Aorta (tissue), 5 donors: ENCODE results near the gene ABCC11. TPM values are rescaled to one million over a fixed set of nuclear protein-coding genes. Genes with fewer than 3 reads are reported as not detected.

ENCODE experiments used
- ATAC-seq: fragments of 200-7000 bp; cut with Tn5 transposase; one replicate; pipeline ENCODE4 v1.9.1; 2022; ENCODE audit warnings: moderate library complexity; ENCODE audit not compliant: low FRiP score
- DNase-seq, 2 donors: peaks; one replicate each; pipeline ENCODE4 v3.0.0-alpha.2; 2020
- H3K27ac ChIP-seq, 2 donors: one replicate each; pipeline ENCODE4 v1.5.1; 2013; ENCODE audit warnings: low read length in 2 of 2, mild to moderate bottlenecking in 2 of 2, moderate library complexity in 2 of 2, control low read depth in 1 of 2, inconsistent platforms in 1 of 2, low read depth in 1 of 2
- H3K27me3 ChIP-seq, 2 donors: one replicate each; pipeline ENCODE4 v1.6.1; 2013; ENCODE audit warnings: control low read depth in 1 of 2, low read length in 1 of 2, mild to moderate bottlenecking in 1 of 2, moderate library complexity in 1 of 2; ENCODE audit not compliant: insufficient read depth in 2 of 2, control insufficient read depth in 1 of 2
- H3K36me3 ChIP-seq, 2 donors: one replicate each; pipeline ENCODE4 v1.6.1; 2013; ENCODE audit warnings: control low read depth in 1 of 2, low read length in 1 of 2, mild to moderate bottlenecking in 1 of 2; ENCODE audit not compliant: insufficient read depth in 2 of 2, control insufficient read depth in 1 of 2
- H3K4me1 ChIP-seq, 2 donors: one replicate each; pipeline ENCODE4 v1.6.1; 2013; ENCODE audit warnings: low read length in 2 of 2, control low read depth in 1 of 2, mild to moderate bottlenecking in 1 of 2, moderate library complexity in 1 of 2; ENCODE audit not compliant: insufficient read depth in 2 of 2, control insufficient read depth in 1 of 2
- H3K4me3 ChIP-seq, 2 donors: one replicate each; pipeline ENCODE4 v1.5.1; 2013; ENCODE audit warnings: low read length in 2 of 2, control low read depth in 1 of 2, mild to moderate bottlenecking in 1 of 2
- H3K9me3 ChIP-seq: one replicate; pipeline ENCODE4 v1.6.1; 2013; ENCODE audit warnings: mild to moderate bottlenecking, low read length; ENCODE audit not compliant: control insufficient read depth
- WGBS, 2 donors: extraction: QIAGEN DNeasy Blood & Tissue Kit; methylation state at CpG; one replicate each; pipeline ENCODE4 v1.1.7; 2013; 5-methylcytosine and 5-hydroxymethylcytosine counted together
- intact Hi-C, 2 donors: fragments of 100-400 bp; cut with DNase I; formaldehyde crosslinking; loops; one replicate each; pipeline versions ENCODE4 v1.14.2 to v1.15.0; 2022
- polyA plus RNA-seq, 2 donors: library from polyadenylated mRNA; stranded (reverse); fragments of 200-250 nt; gene quantifications; one replicate each; pipeline ENCODE4 v1.2.3, GENCODE V29; 2013
- total RNA-seq, 2 donors: library from RNA; stranded (reverse); fragmentation: NEBNext Ultra II Directional; extraction: Animal tissue kit (Norgen Biotek cat#: 25700); gene quantifications; one replicate each; pipeline ENCODE4 v1.2.1, GENCODE V29; 2021
- donor health status: healthy with polysubstance abuse.
- donor health status: Bipolar disorder and iron deficiency.
- donor health status: DM: no; HTN: no; CAD: no.
- donor health status: DM: no; HTN: no; CAD: no.
- donor health status: DM: yes; HTN: yes; CAD: no.

Gene ABCC11
- total and polyA plus RNA-seq, 4 donors, result 0.13 TPM; not detected in 3

GRCh38 chr16:48269011-48269410 lies 21.7 kb upstream of the ABCC11 start:
- Histone ChIP-seq H3K36me3 (no peaks in the 10 kb centered on the region), H3K9me3 (no peaks in the 10 kb centered on the region), H3K4me1 (no peaks in the 10 kb centered on the region), H3K4me3 (no peak overlapping the region), H3K27ac (no peak overlapping the region), H3K27me3 (no peaks in the 10 kb centered on the region)
- intact Hi-C loops, result no loop called here
- ATAC-seq, result no peak
- no peak for DNase-seq

- Histone ChIP-seq H3K36me3 (peaks cover 0 to 2% of the 10 kb centered on the region in 2 donors), H3K4me1 (no peaks in the 10 kb centered on the region), H3K27ac (no peak overlapping the region), H3K9me3 (no peaks in the 10 kb centered on the region), H3K27me3 (no peaks in the 10 kb centered on the region), H3K4me3 (no peak overlapping the region)
- DNase-seq, result no peak
- intact Hi-C loops, result no loop called here
- WGBS, 2 donors, result 94 to 95% methylated on average over 2 of the region's 2 CpGs
- no peak for ATAC-seq
These were observed 15.3 kb upstream of the ABCC11 start for GRCh38 chr16:48262631-48263030.

- WGBS, 2 donors, result 95 to 96% methylated on average over 1 of the region's 1 CpG
- H3K36me3 ChIP-seq, result peaks cover 0 to 2% of the 10 kb centered on the region in 2 donors
- ATAC-seq, result no peak
These were observed 14.2 kb upstream of the ABCC11 start for GRCh38 chr16:48261569-48261968.

GRCh38 chr16:48256579-48257177 lies 9.3 kb upstream of the ABCC11 start:
- 89 to 90% methylated on average over 7 of the region's 7 CpGs for WGBS, 2 donors

More at GRCh38 chr16:48261569-48261968, 14.2 kb upstream of the ABCC11 start:
- H3K27me3 ChIP-seq, result no peaks in the 10 kb centered on the region
- no peak overlapping the region for H3K27ac ChIP-seq
- H3K4me3 ChIP-seq, result no peak overlapping the region
- H3K4me1 ChIP-seq, result no peaks in the 10 kb centered on the region
- DNase-seq, result no peak
- no peaks in the 10 kb centered on the region for H3K9me3 ChIP-seq
- intact Hi-C loops, result no loop called here

GRCh38 chr16:48252013-48252412 lies 4.7 kb upstream of the ABCC11 start:
- Histone ChIP-seq H3K36me3 (no peaks in the 10 kb centered on the region), H3K27me3 (no peaks in the 10 kb centered on the region), H3K4me1 (peaks cover 0 to 1% of the 10 kb centered on the region in 2 donors), H3K9me3 (no peaks in the 10 kb centered on the region), H3K27ac (no peak overlapping the region), H3K4me3 (no peak overlapping the region)
- DNase-seq (no peak), ATAC-seq (no peak)
- 59 to 61% methylated on average over 5 of the region's 5 CpGs for WGBS, 2 donors
- intact Hi-C loops, result no loop called here

More at GRCh38 chr16:48256579-48257177, 9.3 kb upstream of the ABCC11 start:
- H3K27me3 ChIP-seq, result no peaks in the 10 kb centered on the region
- no peak overlapping the region for H3K27ac ChIP-seq
- DNase-seq, result no peak
- intact Hi-C loops, result no loop called here
- no peak overlapping the region for H3K4me3 ChIP-seq
- H3K36me3 ChIP-seq, result peaks cover 0 to 2% of the 10 kb centered on the region in 2 donors
- ATAC-seq, result no peak
- no peaks in the 10 kb centered on the region for H3K4me1 ChIP-seq
- no peaks in the 10 kb centered on the region for H3K9me3 ChIP-seq

- H3K4me1 ChIP-seq, result peaks cover 2 to 5% of the 10 kb centered on the region in 2 donors
- DNase-seq (no peak), ATAC-seq (no peak)
- H3K4me3 ChIP-seq, result no peak overlapping the region
- no peaks in the 10 kb centered on the region for H3K27me3 ChIP-seq
- H3K36me3 ChIP-seq, result no peaks in the 10 kb centered on the region
- intact Hi-C loops, result no loop called here
- no peak overlapping the region for H3K27ac ChIP-seq
- WGBS, 2 donors, result 90 to 92% methylated on average over 5 of the region's 5 CpGs
- no peaks in the 10 kb centered on the region for H3K9me3 ChIP-seq
These were observed 3.4 kb upstream of the ABCC11 start for GRCh38 chr16:48250520-48251278.

GRCh38 chr16:48246066-48246465 lies 1.3 kb downstream of the ABCC11 start:
- Histone ChIP-seq H3K27me3 (no peaks in the 10 kb centered on the region), H3K9me3 (no peaks in the 10 kb centered on the region), H3K4me3 (no peak overlapping the region), H3K36me3 (no peaks in the 10 kb centered on the region), H3K4me1 (peaks cover 3 to 5% of the 10 kb centered on the region in 2 donors), H3K27ac (no peak overlapping the region)
- no peak for ATAC-seq
- 21 to 23% methylated on average over 2 of the region's 2 CpGs for WGBS, 2 donors
- intact Hi-C loops, result loop anchor here in 1 of 2 donors (5.0 kb wide), 1 partner anchor 376 kb away; no protein-coding TSS in a partner anchor
- no peak for DNase-seq

- no peak overlapping the region for H3K27ac ChIP-seq
- intact Hi-C loops, result loop anchor here in 1 of 2 donors (5.0 kb wide), 1 partner anchor 377 kb away; no protein-coding TSS in a partner anchor
- no peaks in the 10 kb centered on the region for H3K9me3 ChIP-seq
- H3K36me3 ChIP-seq, result no peaks in the 10 kb centered on the region
- whole genome bisulfite sequencing, 2 donors, result 3% methylated on average over 8 of the region's 8 CpGs
- H3K27me3 ChIP-seq, result no peaks in the 10 kb centered on the region
- H3K4me1 ChIP-seq, result peaks cover 3 to 5% of the 10 kb centered on the region in 2 donors
- ATAC-seq (peak; percentile 19), DNase-seq (no peak)
- H3K4me3 ChIP-seq, result peak overlapping the region; percentile 55 to 85
These were observed 2.5 kb downstream of the ABCC11 start for GRCh38 chr16:48244863-48245195.
